MCF 10A (cell line): ENCODE data around the gene ZNF629. TPM values are rescaled to one million over a fixed set of nuclear protein-coding genes. Genes with fewer than 3 reads are reported as not detected.

ENCODE experiments used
- BruUV-seq: library from RNA; stranded (reverse); fragments of 400-500 nt; replicated peaks from 2 replicates; lab custom pipeline; 2021; lab: Mats Ljungman, UMichigan
- CTCF ChIA-PET: fragments of 300-600 bp; sonication (Branson Sonifier 250); formaldehyde crosslinking; extraction: SDS; loops from one replicate; lab custom pipeline; 2021; ENCODE audit warnings: antibody characterized with exemption, inconsistent platforms; lab: Yijun Ruan, JAX
- POLR2A ChIA-PET: fragments of 300-600, 350-650 bp; sonication (Branson Sonifier 250); formaldehyde crosslinking; extraction: SDS; loops from one replicate; lab custom pipeline; 2020; ENCODE audit warnings: antibody characterized with exemption, inconsistent platforms; lab: Yijun Ruan, JAX
- DNase-seq: peaks from one replicate; pipeline ENCODE4 v3.0.0-alpha.2; 2018; ENCODE audit not compliant: unreplicated experiment
- H3K27ac Mint-ChIP-seq: one replicate; pipeline ENCODE4 v1.8.0; 2022; ENCODE audit warnings: mild to moderate bottlenecking, low read depth, mixed read lengths; ENCODE audit not compliant: unreplicated experiment
- H3K27me3 Mint-ChIP-seq: one replicate; pipeline ENCODE4 v1.8.0; 2022; ENCODE audit warnings: mixed read lengths; ENCODE audit not compliant: insufficient read depth, unreplicated experiment
- H3K36me3 Mint-ChIP-seq: one replicate; pipeline ENCODE4 v1.8.0; 2022; ENCODE audit warnings: mild to moderate bottlenecking, moderate library complexity, mixed read lengths; ENCODE audit not compliant: insufficient read depth, unreplicated experiment
- H3K4me1 Mint-ChIP-seq: one replicate; pipeline ENCODE4 v1.8.0; 2022; ENCODE audit warnings: mixed read lengths; ENCODE audit not compliant: insufficient read depth, unreplicated experiment
- H3K4me3 Mint-ChIP-seq: one replicate; pipeline ENCODE4 v1.8.0; 2022; ENCODE audit warnings: mild to moderate bottlenecking, moderate library complexity, mixed read lengths; ENCODE audit not compliant: unreplicated experiment
- H3K9me3 Mint-ChIP-seq: one replicate; pipeline ENCODE4 v1.8.0; 2022; ENCODE audit warnings: mixed read lengths; ENCODE audit not compliant: unreplicated experiment
- intact Hi-C: fragments of 100-400 bp; cut with micrococcal nuclease; formaldehyde crosslinking; loops from 2 replicates; pipeline ENCODE4 v1.14.1; 2022
- total RNA-seq: library from RNA; stranded (reverse); gene quantifications from 2 replicates; pipeline ENCODE4 v1.2.3, GENCODE V29; 2022
- TF ChIP-seq, protein P1 (sequence below): fragments of 200-600 bp; IDR thresholded peaks from one replicate; pipeline ENCODE4 v1.8.0; 2022; ENCODE audit warnings: antibody characterized with exemption, mild to moderate bottlenecking; ENCODE audit not compliant: unreplicated experiment

Gene ZNF629
- total RNA-seq, 1 experiment from 2014 or later = 10.9 TPM

DNA sequence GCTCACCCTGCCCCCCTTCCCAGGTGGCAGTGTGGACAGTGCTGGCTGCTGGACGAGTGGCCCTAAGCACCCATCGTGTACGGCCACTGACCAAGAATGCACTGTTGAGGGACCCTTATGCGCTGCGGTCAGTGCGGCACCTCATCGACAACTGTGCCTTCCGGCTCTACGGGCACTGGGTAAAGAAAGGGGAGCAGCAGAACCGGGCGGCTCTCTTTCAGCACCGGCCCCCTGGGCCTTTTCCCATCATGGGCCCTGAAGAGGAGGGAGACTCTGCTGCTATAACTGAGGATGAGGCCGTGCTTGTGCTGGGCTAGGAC lies 30.3 kb downstream of the ZNF629 start:
- TF ChIP-seq, protein P1, sequence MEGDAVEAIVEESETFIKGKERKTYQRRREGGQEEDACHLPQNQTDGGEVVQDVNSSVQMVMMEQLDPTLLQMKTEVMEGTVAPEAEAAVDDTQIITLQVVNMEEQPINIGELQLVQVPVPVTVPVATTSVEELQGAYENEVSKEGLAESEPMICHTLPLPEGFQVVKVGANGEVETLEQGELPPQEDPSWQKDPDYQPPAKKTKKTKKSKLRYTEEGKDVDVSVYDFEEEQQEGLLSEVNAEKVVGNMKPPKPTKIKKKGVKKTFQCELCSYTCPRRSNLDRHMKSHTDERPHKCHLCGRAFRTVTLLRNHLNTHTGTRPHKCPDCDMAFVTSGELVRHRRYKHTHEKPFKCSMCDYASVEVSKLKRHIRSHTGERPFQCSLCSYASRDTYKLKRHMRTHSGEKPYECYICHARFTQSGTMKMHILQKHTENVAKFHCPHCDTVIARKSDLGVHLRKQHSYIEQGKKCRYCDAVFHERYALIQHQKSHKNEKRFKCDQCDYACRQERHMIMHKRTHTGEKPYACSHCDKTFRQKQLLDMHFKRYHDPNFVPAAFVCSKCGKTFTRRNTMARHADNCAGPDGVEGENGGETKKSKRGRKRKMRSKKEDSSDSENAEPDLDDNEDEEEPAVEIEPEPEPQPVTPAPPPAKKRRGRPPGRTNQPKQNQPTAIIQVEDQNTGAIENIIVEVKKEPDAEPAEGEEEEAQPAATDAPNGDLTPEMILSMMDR = no peak
- Mint-ChIP-seq H3K4me1 (peaks cover 12% of the 10 kb centered on the region), H3K27me3 (no peaks in the 10 kb centered on the region), H3K36me3 (peaks cover 39% of the 10 kb centered on the region), H3K27ac (no peak overlapping the region), H3K4me3 (no peak overlapping the region), H3K9me3 (no peaks in the 10 kb centered on the region)
- no TSS peak for BruUV-seq
- CTCF ChIA-PET = no interaction called here
- intact Hi-C loops = no loop called here
- DNase-seq = no peak
- POLR2A ChIA-PET = interaction anchor here (0.7 to 5.0 kb wide), 2 partner anchors 8 to 17 kb away, joined by 3 to 55 read pairs; partner anchors contain the start of gene PHKG2

DNA sequence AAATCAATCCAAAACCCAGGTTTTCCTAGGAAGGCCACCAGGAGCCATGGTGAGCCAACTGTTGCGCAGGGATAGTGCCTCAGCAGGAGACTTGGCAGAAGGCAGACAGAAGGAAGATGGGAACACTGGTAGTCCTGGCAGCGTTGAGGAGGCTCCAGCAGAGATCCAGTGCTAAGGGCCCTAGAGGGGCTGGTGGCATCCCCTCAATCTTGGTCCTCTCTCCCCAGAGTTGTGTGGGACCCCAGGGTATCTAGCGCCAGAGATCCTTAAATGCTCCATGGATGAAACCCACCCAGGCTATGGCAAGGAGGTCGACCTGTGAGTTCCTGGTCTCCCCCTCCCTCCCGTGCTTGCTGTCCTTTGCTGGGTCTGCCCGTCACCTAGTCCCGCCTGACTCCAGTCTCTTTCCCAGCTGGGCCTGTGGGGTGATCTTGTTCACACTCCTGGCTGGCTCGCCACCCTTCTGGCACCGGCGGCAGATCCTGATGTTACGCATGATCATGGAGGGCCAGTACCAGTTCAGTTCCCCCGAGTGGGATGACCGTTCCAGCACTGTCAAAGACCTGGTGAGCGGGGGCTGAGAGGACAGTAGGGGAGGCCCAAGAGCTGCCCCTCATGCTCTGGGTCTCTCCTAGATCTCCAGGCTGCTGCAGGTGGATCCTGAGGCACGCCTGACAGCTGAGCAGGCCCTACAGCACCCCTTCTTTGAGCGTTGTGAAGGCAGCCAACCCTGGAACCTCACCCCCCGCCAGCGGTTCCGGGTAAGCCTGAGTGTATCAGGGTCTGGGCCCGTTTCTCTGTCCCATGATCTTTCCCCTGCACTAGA lies 30.8 kb downstream of the ZNF629 start:
- DNase-seq = no peak
- H3K9me3 Mint-ChIP-seq = no peaks in the 10 kb centered on the region
- H3K4me3 Mint-ChIP-seq = no peak overlapping the region
- H3K36me3 Mint-ChIP-seq = peaks cover 45% of the 10 kb centered on the region
- ChIA-PET POLR2A (interaction anchor here (0.7 kb wide), 1 partner anchor 16 kb away, joined by 3 read pairs; a partner anchor contains a TSS), CTCF (interaction anchor here (0.6 kb wide), 1 partner anchor 743 kb away, joined by 3 read pairs; no protein-coding TSS in a partner anchor)
- no TSS peak for BruUV-seq
- TF ChIP-seq, protein P1 = no peak
- H3K27me3 Mint-ChIP-seq = no peaks in the 10 kb centered on the region
- intact Hi-C loops = no loop called here
- peaks cover 10% of the 10 kb centered on the region for H3K4me1 Mint-ChIP-seq
- no peak overlapping the region for H3K27ac Mint-ChIP-seq

DNA sequence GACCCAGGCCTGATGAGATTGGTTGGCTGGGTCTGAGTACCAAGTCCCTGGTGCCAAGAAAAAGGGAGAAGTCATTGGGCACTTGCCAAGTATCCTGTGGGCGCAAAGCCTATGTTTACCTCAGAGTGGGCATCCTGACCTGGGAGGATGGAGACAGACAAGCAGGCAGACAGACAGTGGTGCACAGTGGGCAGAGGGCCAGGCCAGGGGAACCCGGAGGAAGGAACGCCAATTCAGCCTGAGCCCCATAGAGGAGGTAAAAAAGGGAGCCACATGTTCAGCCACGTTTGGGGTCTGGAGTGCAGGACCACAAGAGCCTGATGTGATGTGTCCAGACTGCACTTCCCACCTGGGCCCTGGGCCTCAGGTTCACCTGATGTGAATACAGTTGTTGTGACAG lies 33.4 kb downstream of the ZNF629 start:
- ChIA-PET POLR2A (interaction anchor here (0.7 kb wide), 1 partner anchor 76 kb away, joined by 3 read pairs; no protein-coding TSS in a partner anchor), CTCF (interaction anchor here (0.5 kb wide), 1 partner anchor 145 kb away, joined by 3 read pairs; no protein-coding TSS in a partner anchor)
- peaks cover 55% of the 10 kb centered on the region for H3K36me3 Mint-ChIP-seq
- H3K4me1 Mint-ChIP-seq = peaks cover 6% of the 10 kb centered on the region
- TF ChIP-seq, protein P1 = no peak
- intact Hi-C loops = no loop called here
- no peak overlapping the region for H3K27ac Mint-ChIP-seq
- H3K9me3 Mint-ChIP-seq = no peaks in the 10 kb centered on the region
- no peak overlapping the region for H3K4me3 Mint-ChIP-seq
- BruUV-seq = no TSS peak
- H3K27me3 Mint-ChIP-seq = no peaks in the 10 kb centered on the region
- no peak for DNase-seq

DNA sequence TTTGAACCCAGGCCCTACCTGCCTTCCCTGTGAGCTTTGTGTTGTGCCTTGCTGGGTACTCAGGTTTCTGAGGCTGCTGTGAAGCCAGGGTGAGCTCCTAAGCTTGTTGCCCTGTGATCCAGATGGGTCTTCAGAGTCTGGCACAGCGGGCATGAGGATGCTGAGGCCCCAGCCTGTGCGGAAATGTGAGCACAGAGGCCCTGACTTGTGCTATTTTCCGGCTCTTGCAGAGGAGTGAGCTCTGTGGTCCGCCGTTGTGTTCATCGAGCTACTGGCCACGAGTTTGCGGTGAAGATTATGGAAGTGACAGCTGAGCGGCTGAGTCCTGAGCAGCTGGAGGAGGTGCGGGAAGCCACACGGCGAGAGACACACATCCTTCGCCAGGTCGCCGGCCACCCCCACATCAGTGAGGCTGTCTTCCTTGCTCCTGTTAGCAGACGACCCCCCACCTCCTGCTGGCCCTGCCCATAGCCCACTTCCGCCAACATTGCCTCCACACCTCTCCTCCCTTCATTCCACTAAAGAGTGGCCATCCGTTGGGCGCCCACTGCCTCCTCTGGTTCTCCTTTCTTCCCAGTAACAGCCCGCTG lies 36.0 kb downstream of the ZNF629 start:
- Mint-ChIP-seq H3K27me3 (no peaks in the 10 kb centered on the region), H3K4me3 (no peak overlapping the region), H3K27ac (no peak overlapping the region), H3K36me3 (peaks cover 72% of the 10 kb centered on the region), H3K9me3 (no peaks in the 10 kb centered on the region), H3K4me1 (peaks cover 19% of the 10 kb centered on the region)
- CTCF ChIA-PET = interaction anchor here (1.2 kb wide), 1 partner anchor 191 kb away, joined by 3 read pairs; no protein-coding TSS in a partner anchor
- TF ChIP-seq, protein P1 = no peak
- DNase-seq = no peak
- POLR2A ChIA-PET = interaction anchor here (0.7 to 5.1 kb wide), 5 partner anchors 8 to 190 kb away, joined by 3 to 55 read pairs (median 5); partner anchors contain the start of gene RNF40
- no TSS peak for BruUV-seq
- intact Hi-C loops = no loop called here
